ENCODE results near the gene UPF3A. TPM values are rescaled to one million over a fixed set of nuclear protein-coding genes. Genes with fewer than 3 reads are reported as not detected.
"Not testable (repeated sequence)": the region's sequence is repeated elsewhere in the genome, so short reads cannot be mapped to it uniquely, and the experiment has no call there.

The UPF3A gene
- total RNA-seq, 1 experiment from 2014 or later, result 18.7 TPM

DNA sequence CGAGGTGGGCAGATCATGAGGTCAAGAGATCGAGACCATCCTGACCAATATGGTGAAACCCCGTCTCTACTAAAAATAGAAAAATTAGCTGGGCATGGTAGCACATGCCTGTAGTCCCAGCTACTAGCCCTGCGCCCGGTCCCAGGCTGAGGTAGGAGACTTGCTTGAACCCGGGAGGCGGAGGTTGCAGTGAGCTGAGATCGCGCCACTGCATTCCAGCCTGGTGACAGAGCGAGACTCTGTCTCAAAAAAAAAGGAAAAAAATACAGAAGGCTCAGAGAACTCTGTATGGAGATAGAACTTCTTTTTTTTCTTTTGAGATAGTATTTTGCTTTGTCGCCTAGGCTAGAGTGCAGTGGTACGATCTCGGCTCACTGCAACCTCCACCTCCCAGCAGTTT, 17.1 kb upstream of the UPF3A start:
- DNase-seq (ENCODE audit: low read depth), result not testable (repeated sequence)

DNA sequence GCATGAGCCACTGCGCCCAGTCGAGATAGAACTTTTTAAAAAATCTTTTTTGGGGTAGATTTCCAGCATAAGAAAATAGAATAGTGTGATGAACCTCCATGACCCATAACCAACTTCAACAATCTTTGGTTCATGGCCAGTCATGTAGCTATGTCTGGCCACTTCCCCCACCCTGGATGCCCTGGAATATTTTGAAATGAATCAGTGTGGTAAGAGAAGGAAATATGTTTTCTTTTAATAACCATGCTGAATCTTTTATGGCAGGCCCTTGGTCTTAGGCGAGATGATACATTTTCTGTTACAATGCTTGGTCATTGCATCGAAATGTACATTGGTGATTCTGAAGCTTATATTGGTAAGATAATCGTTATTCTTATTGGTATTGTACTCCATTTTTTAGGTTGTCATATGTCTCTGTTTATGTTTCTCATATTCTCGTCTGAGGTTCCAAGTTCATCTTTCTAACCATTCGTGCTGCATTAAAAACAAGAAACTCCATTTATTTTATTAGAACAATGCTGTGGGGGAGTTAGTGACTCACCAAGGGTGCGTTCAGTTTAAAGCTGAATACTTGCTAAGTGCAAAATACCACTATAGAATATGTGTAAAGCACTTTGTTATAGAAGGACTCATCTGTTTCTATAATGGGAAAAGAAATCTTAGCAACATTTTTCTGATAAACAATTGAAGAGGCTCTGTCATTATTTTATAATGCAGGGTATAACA, 16.4 kb upstream of the UPF3A start:
- DNase-seq (ENCODE audit: low read depth), result no peak

DNA sequence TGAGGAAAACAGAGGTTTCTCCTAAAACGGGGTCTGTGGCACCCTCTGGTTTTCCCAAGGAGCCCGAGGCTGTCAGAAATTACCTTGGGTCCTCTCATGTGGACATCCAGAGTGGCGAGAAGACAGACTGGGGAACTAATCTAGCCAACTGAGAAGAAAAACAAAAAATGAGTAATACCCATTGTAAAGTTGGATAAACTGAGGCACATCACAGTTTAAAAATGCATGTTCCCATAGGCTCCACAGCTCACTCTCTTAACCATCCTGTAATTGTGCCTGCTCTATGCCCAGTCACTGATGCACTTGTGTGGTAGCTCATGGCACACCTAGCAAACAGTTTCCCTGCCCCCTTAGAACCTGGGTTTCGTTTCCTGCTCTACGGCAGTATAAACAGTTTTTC, 15.2 kb upstream of the UPF3A start:
- DNase-seq (ENCODE audit: low read depth), result no peak

DNA sequence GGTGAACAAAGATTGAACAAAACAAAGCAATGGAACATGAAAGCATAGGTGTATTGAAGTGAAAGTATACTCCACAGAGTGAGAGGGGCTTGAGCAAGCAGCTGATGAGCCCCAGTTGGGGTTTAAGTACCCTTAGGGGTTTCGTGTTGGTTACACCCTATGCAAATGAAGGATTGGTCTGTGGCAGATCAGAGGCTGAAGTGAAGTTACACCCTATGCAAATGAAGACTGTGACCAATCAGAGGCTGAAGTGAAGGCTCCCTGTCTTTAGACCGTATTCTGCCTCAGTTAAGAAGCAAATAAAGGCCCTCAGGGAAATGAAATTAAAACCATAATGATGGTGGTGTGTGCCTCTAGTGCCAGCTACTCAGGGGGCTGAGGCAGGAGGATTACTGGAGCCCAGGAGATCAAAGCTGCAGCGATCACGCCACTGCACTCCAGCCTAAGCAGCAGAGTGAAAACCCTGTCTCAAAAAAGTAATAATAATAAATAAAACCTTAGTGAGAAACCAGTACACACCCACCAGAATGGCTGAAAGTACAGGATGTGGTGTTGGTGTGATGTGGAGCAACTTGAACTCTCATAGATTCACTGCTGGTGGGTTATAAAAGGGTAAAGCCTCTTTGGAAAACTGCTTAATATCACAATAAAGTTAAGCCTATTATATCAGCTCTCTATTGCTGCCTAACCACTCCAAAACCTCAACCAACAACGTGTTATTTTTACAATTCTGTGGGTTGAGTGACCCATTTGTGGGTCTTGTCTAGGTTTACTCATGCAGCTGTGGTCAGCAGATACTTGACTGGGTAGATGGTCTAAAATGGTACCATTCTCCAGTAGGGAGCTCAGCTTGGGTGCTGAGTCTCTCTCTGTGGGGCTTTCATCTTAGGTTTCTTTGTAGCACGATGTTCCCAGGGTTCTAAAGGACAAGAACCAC, 12.8 kb upstream of the UPF3A start:
- no peak for DNase-seq (ENCODE audit: low read depth)

DNA sequence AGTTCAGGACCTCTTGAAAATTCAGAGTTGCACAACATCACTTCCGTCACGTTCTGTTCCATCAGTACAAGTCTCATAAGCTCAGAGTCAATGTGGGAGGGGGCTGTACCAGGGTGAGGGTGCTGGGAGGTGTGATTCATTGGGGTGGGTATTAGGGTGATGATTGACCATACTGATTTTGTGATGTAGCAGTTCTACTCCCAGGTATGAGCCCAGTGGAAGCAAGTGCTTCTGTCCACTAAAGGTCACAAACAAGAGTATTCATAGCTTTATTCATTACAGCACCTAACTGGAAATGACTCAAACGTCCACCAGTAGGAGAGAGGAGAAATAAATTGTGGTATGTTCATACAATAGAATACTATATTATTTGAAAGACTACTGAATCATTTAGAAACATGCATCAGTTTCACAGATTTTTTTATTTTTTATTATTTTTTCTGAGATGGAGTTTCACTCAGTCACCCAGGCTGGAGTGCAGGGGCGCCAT, 12.1 kb upstream of the UPF3A start:
- no peak for DNase-seq (ENCODE audit: low read depth)

DNA sequence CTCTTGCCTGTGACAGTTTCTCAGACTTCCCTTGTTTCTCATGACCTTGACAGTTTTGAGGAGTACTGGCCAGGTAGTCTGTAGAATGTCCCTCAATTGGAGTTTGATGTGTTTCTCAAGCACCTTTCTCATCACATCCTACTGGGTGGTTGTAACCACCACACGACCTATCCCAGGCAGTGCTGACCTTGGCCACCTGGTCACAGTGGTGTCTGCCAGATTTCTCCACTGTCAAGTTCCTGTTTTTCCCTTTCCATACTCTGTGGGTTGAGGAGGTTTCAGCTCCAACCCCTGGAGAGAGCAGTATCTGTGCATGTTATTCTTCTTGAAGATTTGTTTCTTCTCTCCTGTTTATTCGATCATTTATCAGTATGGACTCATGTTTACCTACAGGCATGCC, 8.4 kb upstream of the UPF3A start:
- DNase-seq (ENCODE audit: low read depth), result no peak

DNA sequence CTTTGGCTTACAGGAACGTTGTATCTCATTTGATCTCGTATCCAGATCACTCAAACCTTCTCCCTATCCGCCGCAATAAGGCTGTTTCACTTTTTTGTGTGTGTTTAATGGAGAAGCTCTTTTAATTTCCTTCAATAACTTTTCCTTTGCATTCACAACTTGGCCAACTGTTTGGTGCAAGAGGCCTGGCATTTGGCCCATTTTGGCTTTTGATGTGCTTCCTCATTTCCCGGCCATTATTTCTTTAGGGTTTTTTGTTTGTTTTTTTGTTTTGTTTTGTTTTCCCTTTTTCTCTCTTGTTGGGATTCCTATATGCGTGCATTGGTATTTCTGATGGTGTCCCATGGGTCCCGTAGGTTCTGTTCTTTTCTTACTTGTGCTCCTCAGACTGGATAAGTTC, 6.1 kb upstream of the UPF3A start:
- no peak for DNase-seq (ENCODE audit: low read depth)

DNA sequence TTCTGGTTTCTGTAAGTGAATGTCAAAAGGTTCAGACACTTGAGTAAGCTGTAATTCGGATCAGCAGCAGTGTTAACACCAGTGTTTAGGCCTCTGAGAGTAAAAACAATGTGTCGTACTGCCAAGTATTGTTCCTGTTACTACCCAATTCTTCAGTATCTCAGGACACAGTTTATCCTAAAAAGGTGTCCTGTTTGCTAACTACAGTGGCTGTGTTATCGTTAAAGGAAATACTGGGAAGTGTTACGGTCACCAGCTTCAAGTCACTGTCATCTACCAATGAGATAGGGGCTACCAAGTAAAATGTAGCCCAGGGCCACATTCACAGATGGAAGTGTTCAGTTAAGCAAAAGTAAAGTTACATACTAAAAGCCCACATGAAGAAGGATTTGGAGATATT, 2.3 kb upstream of the UPF3A start:
- no peak for DNase-seq (ENCODE audit: low read depth)

DNA sequence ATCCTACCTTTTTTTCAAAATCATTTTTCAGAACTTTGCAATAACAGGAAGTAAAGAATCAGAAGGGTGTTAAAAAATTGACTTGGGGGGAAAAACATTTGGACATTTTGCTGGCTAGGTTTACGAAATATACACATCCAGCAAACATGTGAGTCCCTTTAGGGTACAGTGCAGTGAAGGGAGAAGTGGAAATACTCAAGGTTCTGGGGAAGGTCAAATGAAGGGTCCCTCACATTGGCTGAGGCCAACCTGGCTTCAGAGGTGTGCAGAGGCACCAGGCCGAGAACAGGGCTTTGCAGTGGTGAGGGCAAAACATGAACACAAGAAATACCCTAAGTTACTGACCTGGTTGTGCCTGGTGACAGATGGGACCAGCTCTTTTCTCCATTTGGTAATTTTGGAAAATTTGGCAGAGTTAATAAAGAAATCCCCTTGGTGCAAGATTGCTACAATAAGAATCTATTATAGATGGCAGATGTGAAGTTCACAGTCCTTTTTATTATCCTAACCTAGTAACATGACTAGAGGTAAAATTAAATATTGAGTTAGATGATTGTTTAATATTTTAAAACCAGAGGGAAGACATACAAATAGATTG, 1.5 kb upstream of the UPF3A start:
- DNase-seq (ENCODE audit: low read depth), result no peak

DNA sequence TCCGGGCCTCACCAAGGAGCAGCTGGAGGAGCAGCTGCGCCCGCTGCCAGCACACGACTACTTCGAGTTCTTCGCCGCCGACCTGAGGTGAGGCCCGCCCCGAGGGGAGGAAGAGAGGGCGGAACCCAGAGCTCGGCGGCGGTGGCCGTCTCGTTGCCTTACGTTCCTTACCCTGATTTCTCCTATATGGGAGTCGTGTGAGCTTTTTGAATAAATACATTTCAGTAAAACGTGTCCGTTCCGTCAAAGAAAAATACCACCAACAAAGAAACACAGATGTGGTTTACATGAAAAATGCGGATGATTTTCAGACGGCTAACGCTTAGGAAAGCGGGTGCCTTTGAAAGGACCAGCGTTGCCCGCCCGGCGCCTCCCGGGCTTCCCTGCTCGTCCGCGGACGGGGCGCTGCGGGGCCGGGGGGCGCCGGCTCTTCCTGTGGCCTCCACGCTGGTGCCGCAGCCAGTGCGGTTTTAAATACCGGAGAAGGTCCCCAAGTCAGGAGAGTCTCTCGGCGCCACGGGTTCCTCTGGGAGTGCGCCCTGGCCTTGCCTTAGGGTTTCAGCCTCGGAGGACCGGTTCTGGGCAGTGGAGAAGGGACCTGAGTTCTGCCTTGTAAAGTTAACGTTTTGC, 755 bp downstream of the UPF3A start:
- peak; percentile 74 for DNase-seq (ENCODE audit: low read depth)

DNA sequence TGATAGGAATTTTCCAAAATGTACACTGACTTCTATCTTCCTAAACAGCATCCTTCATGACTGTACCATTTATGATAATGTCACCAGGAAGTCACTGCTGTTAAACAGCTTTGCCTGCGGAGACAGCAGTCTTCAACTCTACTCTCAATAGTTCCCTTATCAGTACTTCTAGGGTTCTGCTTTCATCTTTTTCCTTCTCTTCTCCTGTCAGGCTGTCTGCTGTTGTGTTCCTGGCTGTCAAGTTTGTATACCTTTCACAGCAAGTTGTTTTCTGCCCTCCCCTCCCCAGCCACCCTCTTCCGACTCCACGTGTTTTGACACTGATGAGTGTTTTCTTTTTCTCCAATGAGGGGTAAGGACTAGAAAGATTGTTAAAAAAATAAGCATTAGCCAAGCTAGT, 2.2 kb downstream of the UPF3A start:
- no peak for DNase-seq (ENCODE audit: low read depth)

DNA sequence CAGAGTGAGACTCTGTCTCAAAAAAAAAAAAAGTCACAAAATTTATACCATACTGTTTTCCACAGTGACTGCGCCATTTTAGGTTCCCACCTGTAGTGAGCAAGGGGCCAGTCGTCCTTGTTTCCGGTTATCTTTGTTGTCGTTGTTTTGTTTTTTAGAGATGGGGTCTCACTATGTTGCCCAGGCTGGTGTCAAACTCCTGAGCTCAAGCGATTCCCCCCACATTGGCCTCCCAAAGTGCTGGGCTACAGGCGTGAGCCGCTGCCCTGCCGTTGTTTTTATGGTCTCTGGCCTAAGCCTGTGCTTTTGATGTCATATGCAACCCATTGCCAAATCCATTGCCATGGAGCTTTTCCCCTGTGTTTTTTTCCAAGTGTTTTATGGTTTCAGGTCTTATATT, 3.3 kb downstream of the UPF3A start:
- no peak for DNase-seq (ENCODE audit: low read depth)

DNA sequence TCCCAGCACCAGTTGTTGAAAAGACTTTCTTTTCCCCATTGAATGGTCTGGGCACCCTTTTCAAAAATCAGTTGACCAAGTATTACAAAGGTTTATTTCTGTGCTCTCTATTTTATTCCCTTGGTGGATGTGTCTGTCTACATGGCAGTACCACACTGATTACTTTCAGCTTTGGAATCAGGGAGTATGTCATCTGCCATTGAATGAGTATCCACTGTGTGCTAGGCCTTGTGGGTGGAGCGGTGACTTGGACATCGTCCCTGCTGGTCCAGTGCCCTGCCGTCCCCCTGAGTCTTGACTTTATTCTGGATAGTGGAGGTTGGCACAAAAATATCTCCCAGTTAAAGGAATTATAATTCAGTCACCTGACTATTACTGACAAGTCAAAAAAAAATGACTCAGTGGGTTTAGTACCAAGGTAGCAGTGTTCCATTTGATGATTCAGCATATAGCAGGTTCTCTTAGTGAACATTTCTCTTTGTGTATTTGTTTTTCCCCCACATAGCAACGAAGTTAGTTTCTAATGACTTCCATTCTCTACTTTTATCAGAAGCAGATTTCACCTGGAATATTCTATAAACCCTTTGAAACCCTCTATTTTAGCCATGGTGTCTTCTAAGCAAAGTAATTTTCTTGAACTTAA, 3.9 kb downstream of the UPF3A start:
- no peak for DNase-seq (ENCODE audit: low read depth)

DNA sequence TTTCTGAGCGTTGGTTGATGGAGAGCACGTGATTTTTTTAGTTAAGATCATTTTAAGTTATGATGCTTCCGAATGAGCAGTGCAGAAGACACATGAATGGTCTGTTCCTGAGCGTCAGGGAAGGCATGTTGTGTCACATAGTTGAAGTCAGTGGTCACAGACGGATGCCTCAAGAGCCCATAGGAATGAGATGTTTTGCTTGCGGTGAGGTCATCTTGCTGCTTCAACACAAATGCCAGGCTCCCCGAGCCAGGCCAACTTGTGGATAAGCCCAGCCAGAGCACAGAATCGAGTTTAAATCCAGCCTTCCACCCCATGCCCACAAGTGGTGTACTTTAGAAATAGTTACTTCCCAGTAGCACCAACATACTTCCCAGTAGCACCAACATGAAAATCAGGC, 5.4 kb downstream of the UPF3A start:
- no peak for DNase-seq (ENCODE audit: low read depth)

DNA sequence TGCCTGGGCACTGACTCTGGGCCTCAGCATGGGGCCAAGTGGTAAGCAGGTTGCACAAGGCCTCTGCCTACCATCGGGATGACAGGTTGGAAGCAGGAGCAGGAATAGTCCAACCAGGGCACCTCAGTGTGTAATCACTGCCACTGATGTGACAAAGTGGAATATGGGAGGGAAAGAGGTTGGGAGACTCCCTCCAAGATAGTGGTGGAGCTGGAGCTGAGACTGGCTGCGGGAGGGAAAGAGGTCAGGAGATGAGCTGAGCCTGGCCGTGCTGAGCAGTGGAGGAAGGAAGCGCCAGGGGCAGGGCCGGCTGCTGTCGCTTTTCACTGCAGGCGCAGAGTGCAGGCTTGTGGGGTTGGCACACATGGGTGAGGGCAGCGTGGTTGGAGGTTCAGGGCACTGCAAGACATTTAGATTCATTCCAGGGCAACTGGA, 6.8 kb downstream of the UPF3A start:
- DNase-seq (ENCODE audit: low read depth), result no peak

DNA sequence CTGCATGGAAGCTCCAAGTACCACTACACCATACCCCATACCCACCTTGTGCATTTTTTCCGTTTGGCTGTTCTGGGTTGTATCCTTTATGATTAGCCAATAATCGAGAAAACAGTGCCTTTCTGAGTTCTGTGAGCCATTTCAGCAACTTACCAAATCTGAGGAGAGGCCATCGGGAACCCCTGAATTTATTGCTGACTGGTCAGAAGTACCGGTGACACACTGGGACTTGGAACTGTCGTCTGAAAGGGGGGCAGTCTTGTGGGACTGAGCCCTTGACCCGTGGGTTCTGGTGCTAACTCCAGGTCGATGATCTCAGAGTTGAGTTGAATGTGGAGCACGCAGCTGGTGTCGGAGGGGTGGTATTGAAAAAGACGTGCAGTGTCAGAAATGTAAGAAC, 15.0 kb downstream of the UPF3A start:
- DNase-seq (ENCODE audit: low read depth), result no peak

DNA sequence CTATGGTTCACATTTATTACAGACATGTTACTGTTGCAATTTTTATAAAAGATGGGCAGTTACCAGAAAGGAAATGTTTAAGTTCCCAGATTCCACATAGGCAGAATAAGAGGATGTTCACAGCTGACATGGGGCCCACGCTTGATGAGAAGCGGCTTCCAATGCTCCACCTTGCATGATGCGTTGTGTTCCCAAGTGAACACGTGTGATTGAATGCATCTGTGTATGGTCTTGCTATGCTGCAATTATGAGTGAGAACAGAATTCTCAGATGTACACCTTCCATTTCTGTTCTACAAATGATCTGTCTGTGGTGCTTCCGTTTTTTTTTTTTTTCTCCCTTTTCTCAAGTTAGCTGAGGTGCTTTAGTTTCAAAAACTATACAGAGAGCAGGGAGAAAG, 15.5 kb downstream of the UPF3A start:
- no peak for DNase-seq (ENCODE audit: low read depth)

DNA sequence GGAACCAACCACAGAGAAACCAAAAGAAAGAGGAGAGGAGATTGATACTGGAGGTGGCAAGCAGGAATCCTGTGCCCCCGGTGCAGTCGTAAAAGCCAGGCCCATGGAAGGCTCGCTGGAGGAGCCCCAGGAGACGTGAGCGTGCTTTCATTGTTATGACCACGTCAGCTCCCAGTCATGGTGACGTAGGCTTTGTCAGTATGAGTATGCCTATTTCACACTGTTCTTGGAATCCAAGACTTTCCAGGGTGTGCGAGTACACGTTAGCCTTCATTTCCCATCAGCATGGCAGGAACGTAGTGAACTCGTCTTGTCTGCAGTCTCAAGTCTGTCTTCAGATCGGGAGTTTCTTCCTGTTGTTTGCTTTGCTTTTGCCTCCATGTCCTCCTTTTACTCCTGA, 17.5 kb downstream of the UPF3A start:
- DNase-seq (ENCODE audit: low read depth), result no peak

DNA sequence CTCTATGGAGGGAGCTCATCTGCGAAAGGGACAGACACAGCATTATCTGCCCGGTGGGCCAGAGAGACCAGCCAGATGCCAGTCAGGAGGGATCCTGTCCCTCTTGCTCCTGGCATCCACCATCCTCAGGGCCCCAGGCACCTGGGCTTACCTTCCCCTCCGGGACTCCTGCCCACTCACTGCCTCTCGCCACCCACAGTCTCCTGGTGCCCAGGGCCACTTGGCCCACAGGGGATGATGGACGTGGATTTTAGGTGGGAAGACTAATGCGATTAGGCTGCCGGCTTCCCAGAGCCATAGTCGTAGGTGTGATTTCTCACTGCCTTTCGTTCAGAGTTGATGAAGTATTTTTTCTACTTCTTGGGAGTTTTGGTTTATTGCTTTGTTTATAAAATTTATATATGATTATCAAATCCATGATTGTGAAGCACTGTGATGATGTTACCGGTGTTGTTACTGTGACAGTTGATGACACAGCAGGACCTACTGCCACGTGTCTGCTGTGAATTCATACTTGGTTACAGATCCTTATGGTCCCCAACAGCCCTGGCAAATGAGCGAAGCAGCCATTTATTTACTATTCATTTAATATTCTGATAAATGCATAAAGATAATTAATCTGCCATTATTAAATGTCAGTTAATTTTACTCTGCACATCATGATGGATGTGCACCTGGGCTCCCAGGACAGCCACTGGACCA, 18.4 kb downstream of the UPF3A start:
- DNase-seq (ENCODE audit: low read depth), result no peak

DNA sequence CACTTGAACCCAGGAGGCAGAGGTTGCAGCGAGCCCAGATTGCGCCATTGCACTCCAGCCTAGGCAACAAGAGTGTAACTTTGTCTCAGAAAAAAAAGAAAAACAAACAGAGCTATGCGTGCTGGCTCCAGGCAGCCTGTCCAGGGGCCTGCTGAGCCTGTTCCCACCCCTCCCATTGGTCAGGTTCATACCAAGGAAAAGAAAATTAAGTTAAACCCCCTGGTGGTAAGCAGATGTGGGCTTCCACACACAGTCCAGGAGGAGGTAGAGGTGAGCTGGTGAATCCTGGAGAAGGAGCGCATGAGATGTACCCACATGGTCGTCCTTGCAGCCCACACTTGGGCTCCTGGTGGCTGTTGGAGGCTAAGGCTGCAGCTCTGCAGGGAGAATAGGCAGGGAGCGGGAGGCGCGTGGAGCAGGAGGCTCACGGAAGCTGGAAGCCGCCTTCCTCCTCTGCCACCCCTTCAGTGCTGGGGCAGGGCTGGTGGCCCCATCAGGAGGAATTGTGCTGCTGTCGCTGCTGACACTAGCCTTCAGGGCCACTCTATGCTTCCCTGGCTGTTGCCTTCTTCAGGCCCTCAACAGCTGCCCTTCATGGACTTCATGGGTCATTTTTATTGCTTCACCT, 22.4 kb downstream of the UPF3A start:
- DNase-seq (ENCODE audit: low read depth), result no peak

Data from RPMI7951 (cell line).